ENCODE data around the gene ASH1L.
"Not testable (repeated sequence)": the region's sequence is repeated elsewhere in the genome, so short reads cannot be mapped to it uniquely, and the experiment has no call there.

ASH1L gene

DNA sequence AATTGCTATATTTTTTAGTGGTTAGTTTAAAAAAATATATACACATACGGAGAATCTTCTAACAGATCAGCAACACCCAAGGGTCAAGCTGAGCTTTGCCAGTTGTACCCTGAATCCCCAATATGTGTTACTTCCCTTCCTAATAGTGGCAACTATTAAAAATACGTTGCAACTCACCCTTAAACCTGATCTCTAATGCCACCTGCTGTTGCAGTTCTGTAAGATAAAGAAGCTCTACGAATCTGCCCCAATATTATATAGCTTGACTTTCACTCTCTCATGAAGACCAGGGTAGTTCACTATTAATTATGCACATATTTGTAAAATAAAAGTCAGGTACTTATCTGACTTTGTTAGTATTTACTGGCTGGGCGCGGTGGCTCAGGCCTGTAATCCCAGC, 58.4 kb downstream of the ASH1L start:
- peak in 1 of 2 experiments; percentile 17 for DNase-seq (ENCODE audit: low read depth in 1 of 2, low spot score in 1 of 2)
- TF ChIP-seq REST (IDR thresholded peaks at IDR 0.05; ENCODE audit: insufficient replicate concordance, low read depth), result no peak
- TF ChIP-seq SPI1 (IDR thresholded peaks at IDR 0.05; ENCODE audit: borderline replicate concordance, low read depth), result peak; percentile 4; the same call in 1 of the 2 replicates
- TF ChIP-seq, protein P1, sequence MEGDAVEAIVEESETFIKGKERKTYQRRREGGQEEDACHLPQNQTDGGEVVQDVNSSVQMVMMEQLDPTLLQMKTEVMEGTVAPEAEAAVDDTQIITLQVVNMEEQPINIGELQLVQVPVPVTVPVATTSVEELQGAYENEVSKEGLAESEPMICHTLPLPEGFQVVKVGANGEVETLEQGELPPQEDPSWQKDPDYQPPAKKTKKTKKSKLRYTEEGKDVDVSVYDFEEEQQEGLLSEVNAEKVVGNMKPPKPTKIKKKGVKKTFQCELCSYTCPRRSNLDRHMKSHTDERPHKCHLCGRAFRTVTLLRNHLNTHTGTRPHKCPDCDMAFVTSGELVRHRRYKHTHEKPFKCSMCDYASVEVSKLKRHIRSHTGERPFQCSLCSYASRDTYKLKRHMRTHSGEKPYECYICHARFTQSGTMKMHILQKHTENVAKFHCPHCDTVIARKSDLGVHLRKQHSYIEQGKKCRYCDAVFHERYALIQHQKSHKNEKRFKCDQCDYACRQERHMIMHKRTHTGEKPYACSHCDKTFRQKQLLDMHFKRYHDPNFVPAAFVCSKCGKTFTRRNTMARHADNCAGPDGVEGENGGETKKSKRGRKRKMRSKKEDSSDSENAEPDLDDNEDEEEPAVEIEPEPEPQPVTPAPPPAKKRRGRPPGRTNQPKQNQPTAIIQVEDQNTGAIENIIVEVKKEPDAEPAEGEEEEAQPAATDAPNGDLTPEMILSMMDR (IDR thresholded peaks at IDR 0.05; ENCODE audit: insufficient read depth, low read length), result no peak
- no peak overlapping the region for H3K27ac ChIP-seq (replicated peaks)
- H3K4me3 ChIP-seq (replicated peaks; ENCODE audit: insufficient read depth, low read length), result no peak overlapping the region
- no peaks in the 10 kb centered on the region for H3K27me3 ChIP-seq (ENCODE audit: insufficient read depth, poor library complexity, severe bottlenecking)

- H3K27ac ChIP-seq (replicated peaks), result no peak overlapping the region
- H3K4me3 ChIP-seq (replicated peaks; ENCODE audit: insufficient read depth, low read length), result no peak overlapping the region
- DNase-seq (ENCODE audit: low read depth in 1 of 2, low spot score in 1 of 2), result peak in 1 of 2 experiments; percentile 3
- no peaks in the 10 kb centered on the region for H3K27me3 ChIP-seq (ENCODE audit: insufficient read depth, poor library complexity, severe bottlenecking)
- TF ChIP-seq SPI1 (IDR thresholded peaks at IDR 0.05; ENCODE audit: borderline replicate concordance, low read depth) (no peak), REST (IDR thresholded peaks at IDR 0.05; ENCODE audit: insufficient replicate concordance, low read depth) (no peak), GABPA (IDR thresholded peaks at IDR 0.05; ENCODE audit: low read depth) (no peak), POLR2AphosphoS5 (IDR thresholded peaks at IDR 0.05; ENCODE audit: low read depth) (no peak)
- TF ChIP-seq, protein P1 (IDR thresholded peaks at IDR 0.05; ENCODE audit: insufficient read depth, low read length), result no peak
These were observed 62.5 kb downstream of the ASH1L start for GRCh38 chr1:155499953-155500639.

DNA sequence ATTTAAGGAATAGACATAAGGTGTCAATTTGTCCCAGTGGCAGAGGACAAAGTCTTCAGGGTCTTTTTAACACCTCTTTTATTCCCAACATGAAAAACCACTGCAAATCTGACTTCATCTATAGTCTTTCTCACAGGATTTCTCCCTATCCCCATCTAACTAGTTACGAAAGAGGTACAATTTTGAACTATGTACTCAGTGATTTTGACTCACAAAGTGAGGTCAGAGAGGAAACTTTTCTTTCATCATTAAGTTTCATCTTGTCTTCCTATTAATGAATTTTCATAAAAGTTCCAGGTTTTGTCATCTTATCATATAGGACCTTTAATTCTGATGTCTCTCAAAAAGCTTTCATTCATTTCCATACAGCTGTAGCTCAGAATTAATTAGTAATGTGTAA, 63.3 kb downstream of the ASH1L start:
- no peak for DNase-seq (ENCODE audit: low read depth in 1 of 2, low spot score in 1 of 2)
- Histone ChIP-seq H3K27me3 (ENCODE audit: insufficient read depth, poor library complexity, severe bottlenecking) (no peaks in the 10 kb centered on the region), H3K27ac (replicated peaks) (no peak overlapping the region), H3K4me3 (replicated peaks; ENCODE audit: insufficient read depth, low read length) (no peak overlapping the region)
- TF ChIP-seq POLR2AphosphoS5 (IDR thresholded peaks at IDR 0.05; ENCODE audit: low read depth), result no peak
- TF ChIP-seq SPI1 (IDR thresholded peaks at IDR 0.05; ENCODE audit: borderline replicate concordance, low read depth), result no peak

GRCh38 chr1:155493595-155493994, 69.0 kb downstream of the ASH1L start:
- H3K4me3 ChIP-seq (replicated peaks; ENCODE audit: insufficient read depth, low read length); H3K27ac ChIP-seq (replicated peaks); DNase-seq (ENCODE audit: low read depth in 1 of 2, low spot score in 1 of 2); H3K27me3 ChIP-seq (ENCODE audit: insufficient read depth, poor library complexity, severe bottlenecking): not testable (repeated sequence)

DNA sequence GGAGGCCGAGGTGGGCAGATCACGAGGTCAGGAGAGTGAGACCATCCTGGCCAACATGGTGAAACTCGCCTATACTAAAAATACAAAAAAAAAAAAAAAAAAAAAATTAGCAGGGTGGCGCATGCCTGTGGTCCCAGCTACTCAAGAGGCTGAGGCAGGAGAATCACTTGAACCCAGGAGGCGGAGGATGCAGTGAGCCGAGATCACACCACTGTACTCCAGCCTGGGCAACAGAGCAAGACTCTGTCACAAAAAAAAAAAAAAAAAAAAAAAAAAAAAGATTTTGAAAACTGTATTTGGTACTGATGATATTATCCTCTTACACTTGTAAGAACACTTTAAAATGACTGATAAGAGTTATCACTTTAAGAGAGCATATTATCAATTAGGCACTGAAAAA, 74.2 kb downstream of the ASH1L start:
- not testable (repeated sequence) for H3K4me3 ChIP-seq (replicated peaks; ENCODE audit: insufficient read depth, low read length); DNase-seq (ENCODE audit: low read depth in 1 of 2, low spot score in 1 of 2); H3K27me3 ChIP-seq (ENCODE audit: insufficient read depth, poor library complexity, severe bottlenecking); H3K27ac ChIP-seq (replicated peaks)
